ENCODE measurements around the gene LMF1.

DNA sequence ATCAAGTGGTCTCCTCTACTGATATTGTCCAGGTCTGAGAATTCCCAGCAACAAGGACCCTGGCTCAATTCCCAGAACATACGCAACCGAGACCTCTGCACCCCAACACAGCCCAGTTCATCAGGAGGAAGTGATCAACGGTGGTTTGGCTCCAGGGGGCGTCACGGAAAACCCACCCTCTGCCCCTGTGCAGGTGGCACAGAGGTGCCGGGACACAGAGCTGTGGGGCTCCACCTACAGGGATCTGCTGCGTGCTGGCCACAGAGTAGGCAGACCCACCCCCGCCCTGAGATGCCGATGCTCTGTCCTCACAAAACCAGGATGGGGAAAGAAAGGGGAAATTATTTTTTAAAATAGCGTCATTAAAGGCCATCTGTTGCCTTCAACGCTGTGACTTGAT is 69.6 kb downstream of the LMF1 start:
- TF ChIP-seq POLR2A (IDR thresholded peaks at IDR 0.05): no peak
- TF ChIP-seq, protein P1, sequence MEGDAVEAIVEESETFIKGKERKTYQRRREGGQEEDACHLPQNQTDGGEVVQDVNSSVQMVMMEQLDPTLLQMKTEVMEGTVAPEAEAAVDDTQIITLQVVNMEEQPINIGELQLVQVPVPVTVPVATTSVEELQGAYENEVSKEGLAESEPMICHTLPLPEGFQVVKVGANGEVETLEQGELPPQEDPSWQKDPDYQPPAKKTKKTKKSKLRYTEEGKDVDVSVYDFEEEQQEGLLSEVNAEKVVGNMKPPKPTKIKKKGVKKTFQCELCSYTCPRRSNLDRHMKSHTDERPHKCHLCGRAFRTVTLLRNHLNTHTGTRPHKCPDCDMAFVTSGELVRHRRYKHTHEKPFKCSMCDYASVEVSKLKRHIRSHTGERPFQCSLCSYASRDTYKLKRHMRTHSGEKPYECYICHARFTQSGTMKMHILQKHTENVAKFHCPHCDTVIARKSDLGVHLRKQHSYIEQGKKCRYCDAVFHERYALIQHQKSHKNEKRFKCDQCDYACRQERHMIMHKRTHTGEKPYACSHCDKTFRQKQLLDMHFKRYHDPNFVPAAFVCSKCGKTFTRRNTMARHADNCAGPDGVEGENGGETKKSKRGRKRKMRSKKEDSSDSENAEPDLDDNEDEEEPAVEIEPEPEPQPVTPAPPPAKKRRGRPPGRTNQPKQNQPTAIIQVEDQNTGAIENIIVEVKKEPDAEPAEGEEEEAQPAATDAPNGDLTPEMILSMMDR (IDR thresholded peaks at IDR 0.05): no peak
